ENCODE measurements around the gene SLC11A2.

Gene SLC11A2

DNA sequence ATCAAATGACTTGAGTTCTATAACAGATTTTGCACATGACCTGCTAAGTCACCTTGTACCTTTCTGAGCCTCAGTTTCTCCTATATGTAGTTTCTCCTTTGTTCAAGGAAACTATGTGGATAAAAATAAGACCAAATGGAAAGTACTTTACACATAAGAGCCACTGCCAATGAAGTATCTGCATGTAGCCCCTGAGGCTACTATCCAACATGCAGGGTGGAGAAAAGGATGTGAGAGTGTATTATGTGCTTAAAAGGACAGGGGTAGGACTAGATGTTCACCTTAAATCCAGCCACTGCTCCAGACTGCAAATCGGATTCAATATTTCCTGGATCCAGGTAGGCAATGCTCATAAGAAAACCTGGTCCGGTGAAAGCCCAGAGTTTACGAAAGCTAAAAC lies 21.2 kb downstream of the SLC11A2 start:
- no peak for DNase-seq (ENCODE audit: low read depth)
- no peak overlapping the region for H3K4me3 ChIP-seq (ENCODE audit: low read depth, low read length)
- TF ChIP-seq CTCF (IDR thresholded peaks at IDR 0.05; ENCODE audit: low read depth, low read length): no peak
- TF ChIP-seq MAX (IDR thresholded peaks at IDR 0.05; ENCODE audit: low read depth, low read length): no peak
- no peak for TF ChIP-seq POLR2A (IDR thresholded peaks at IDR 0.05; ENCODE audit: extremely low read depth, insufficient read length)
- TF ChIP-seq MYC (IDR thresholded peaks at IDR 0.05; ENCODE audit: low read depth, low read length): no peak

- no peak overlapping the region for H3K4me3 ChIP-seq (ENCODE audit: low read depth, low read length)
- TF ChIP-seq POLR2A (IDR thresholded peaks at IDR 0.05; ENCODE audit: extremely low read depth, insufficient read length) (no peak), CTCF (IDR thresholded peaks at IDR 0.05; ENCODE audit: low read depth, low read length) (no peak), MYC (IDR thresholded peaks at IDR 0.05; ENCODE audit: low read depth, low read length) (no peak), MAX (IDR thresholded peaks at IDR 0.05; ENCODE audit: low read depth, low read length) (no peak)
- no peak for DNase-seq (ENCODE audit: low read depth)
Measured at GRCh38 chr12:51004504-51004903, 21.7 kb downstream of the SLC11A2 start.

DNA sequence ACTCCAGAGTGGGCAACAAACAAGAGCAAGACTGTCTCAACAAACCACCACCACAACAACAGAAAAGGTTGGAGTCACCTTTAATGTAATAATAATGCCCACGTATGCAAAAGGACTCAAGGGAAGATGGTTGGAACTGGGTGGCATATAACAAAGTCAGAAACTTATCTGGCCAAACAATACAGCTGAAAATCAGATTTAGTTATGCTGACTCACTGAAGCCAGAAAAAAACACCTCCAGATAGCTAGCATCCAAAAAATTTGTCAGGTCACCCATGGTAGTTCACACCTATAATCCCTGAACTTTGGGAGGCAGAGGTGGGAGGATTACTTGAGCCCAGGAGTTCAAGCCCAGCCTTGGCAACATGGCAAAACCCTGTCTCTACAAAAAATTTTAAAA lies 24.4 kb downstream of the SLC11A2 start:
- no peak for DNase-seq (ENCODE audit: low read depth)
- H3K4me3 ChIP-seq (ENCODE audit: low read depth, low read length): no peak overlapping the region
- TF ChIP-seq MAX (IDR thresholded peaks at IDR 0.05; ENCODE audit: low read depth, low read length): no peak
- TF ChIP-seq CTCF (IDR thresholded peaks at IDR 0.05; ENCODE audit: low read depth, low read length): no peak
- no peak for TF ChIP-seq POLR2A (IDR thresholded peaks at IDR 0.05; ENCODE audit: extremely low read depth, insufficient read length)
- TF ChIP-seq MYC (IDR thresholded peaks at IDR 0.05; ENCODE audit: low read depth, low read length): no peak

DNA sequence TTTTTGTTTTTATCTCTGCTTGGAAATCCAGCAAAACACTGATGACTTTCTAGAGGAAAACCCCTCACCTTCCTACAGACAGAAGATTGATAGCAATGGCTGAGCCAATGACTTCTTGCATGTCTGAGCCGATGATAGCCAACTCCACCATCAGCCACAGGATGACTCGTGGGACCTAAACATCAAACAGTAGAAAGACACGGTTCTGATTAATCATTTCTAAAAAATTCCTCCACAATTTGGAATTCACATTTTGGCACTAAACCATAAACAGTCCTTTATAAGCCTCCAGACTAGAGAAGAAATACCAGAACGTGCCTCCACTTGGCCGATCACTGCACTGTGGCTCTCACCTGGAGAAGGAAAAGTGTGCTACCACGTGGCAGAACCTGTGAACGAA lies 25.9 kb downstream of the SLC11A2 start:
- TF ChIP-seq POLR2A (IDR thresholded peaks at IDR 0.05; ENCODE audit: extremely low read depth, insufficient read length) (no peak), CTCF (IDR thresholded peaks at IDR 0.05; ENCODE audit: low read depth, low read length) (no peak), MAX (IDR thresholded peaks at IDR 0.05; ENCODE audit: low read depth, low read length) (no peak), MYC (IDR thresholded peaks at IDR 0.05; ENCODE audit: low read depth, low read length) (no peak)
- no peak for DNase-seq (ENCODE audit: low read depth)
- no peak overlapping the region for H3K4me3 ChIP-seq (ENCODE audit: low read depth, low read length)

DNA sequence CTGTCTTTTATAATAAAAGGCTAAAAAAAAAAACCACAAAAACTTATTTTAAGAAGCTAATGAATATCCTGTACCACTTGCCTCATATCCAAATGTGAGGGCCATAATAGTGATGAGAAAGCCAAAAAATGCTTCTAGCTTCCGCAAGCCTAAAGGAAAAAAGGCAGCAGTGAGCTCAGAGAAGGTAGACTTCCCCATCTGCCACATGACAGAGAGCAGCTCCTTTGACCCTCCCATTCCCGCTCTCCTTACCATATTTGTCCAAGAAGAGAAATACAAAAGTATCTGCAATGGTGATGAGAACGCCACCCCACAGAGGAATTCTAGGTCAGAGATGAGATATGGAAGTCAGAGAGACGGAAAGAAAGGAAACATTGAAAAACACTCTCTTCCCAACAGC lies 27.1 kb downstream of the SLC11A2 start:
- no peak for TF ChIP-seq CTCF (IDR thresholded peaks at IDR 0.05; ENCODE audit: low read depth, low read length)
- TF ChIP-seq POLR2A (IDR thresholded peaks at IDR 0.05; ENCODE audit: extremely low read depth, insufficient read length): no peak
- TF ChIP-seq MAX (IDR thresholded peaks at IDR 0.05; ENCODE audit: low read depth, low read length): no peak
- TF ChIP-seq MYC (IDR thresholded peaks at IDR 0.05; ENCODE audit: low read depth, low read length): no peak
- H3K4me3 ChIP-seq (ENCODE audit: low read depth, low read length): no peak overlapping the region
- no peak for DNase-seq (ENCODE audit: low read depth)

DNA sequence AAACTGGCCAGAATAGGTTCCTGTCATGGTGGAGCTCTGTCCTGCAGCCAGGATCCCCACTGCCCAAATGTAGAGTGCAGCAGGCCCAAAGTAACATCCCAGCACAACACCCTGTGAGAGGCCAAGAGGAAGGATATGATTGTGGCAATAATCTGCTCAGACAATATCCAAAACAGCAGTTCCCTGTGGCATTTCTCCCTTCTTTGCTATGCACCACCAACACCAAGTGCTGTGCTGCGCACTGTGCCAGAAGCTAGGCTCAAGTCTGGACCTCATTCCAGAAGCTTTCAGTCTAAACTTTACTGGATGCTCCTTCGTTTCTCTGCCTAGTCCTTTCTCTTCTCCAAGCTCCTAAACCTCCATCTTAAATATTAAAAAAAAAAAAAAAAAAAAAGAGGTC lies 33.4 kb downstream of the SLC11A2 start:
- no peak for DNase-seq (ENCODE audit: low read depth)
- TF ChIP-seq POLR2A (IDR thresholded peaks at IDR 0.05; ENCODE audit: extremely low read depth, insufficient read length): no peak
- no peak for TF ChIP-seq CTCF (IDR thresholded peaks at IDR 0.05; ENCODE audit: low read depth, low read length)
- TF ChIP-seq MAX (IDR thresholded peaks at IDR 0.05; ENCODE audit: low read depth, low read length): no peak
- H3K4me3 ChIP-seq (ENCODE audit: low read depth, low read length): no peak overlapping the region
